ENCODE results near the gene NLGN3.

The NLGN3 gene

DNA sequence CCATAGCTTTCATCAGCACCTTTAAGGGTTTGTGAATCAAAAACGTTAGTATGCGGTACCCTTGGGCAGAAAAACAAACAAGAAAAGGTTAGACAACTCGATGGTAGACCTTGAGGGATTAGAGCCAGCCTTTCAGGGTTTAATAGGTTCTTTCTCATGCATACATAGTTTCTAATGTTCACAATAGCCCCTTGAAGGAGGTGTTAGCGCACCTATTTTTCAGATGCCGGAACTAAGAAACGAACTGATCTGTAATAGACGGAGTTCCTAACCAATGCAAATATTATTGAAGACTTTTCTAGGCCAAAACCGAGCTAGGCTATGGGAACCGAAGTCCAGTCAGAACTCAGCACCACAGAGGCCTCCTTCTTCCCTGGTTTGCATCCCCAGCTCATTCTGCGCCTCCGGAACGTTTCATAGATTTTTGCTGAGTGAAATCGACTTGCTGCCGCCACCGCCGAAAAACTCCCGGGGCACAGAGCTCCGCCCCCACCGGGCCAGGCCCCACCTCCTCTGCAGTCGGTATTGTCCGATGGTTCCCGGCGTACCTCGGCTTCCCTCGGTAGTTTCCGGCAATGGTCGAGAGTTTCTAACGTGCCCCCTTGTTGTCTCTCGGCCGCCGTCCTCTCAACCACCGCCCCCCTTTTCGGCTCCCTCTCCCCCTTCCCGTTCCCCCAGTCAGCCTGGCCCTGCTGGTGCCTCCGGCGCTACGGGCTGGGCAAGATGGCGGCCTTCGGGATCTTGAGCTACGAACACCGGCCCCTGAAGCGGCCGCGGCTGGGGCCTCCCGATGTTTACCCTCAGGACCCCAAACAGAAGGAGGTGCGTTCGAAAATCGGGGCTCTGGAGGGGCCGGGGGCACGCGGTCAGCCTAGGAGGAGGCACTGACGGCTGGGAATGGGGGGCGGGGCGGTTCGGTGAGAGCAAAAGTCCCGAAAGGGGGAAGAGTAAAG lies 26.3 kb upstream of the NLGN3 start, which contains the start of gene MED12:
Gene MED12, plus strand, starts transcription at position 565 of the 953 bp plus-strand sequence. Its CDS starts 159 bp downstream, at position 724.
- peak; percentile 47 to 61 for DNase-seq (ENCODE audit: low read depth in 2 of 2)

- no peak for DNase-seq (ENCODE audit: low read depth in 2 of 2)
These were observed 25.6 kb upstream of the NLGN3 start for GRCh38 chrX:71118985-71119535.

DNA sequence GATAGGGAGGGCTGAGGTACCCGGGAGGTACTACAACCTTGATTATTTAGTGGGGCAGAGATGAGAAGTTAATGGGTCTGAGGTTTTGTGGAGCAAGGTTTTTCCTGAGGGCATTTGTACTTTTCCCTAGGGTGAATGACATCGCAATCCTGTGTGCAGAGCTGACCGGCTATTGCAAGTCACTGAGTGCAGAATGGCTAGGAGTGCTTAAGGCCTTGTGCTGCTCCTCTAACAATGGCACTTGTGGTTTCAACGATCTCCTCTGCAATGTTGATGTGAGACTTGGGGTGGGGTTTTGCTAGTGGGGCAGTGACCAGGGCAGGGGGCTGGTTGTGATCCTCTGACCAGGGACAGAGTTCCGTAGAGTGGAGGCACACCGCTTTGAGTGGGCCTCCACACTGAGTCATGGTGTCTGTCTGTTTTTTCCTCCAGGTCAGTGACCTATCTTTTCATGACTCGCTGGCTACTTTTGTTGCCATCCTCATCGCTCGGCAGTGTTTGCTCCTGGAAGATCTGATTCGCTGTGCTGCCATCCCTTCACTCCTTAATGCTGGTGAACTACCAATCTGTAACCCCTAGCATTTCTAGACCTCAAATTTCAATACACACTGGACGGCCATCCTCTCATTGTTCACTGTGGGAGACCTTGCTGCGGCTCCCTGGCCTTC lies 16.3 kb upstream of the NLGN3 start:
- DNase-seq (ENCODE audit: low read depth in 2 of 2), result no peak

GRCh38 chrX:71128915-71129765 lies 15.5 kb upstream of the NLGN3 start:
- peak in 1 of 2 experiments; percentile 6 for DNase-seq (ENCODE audit: low read depth in 2 of 2)

DNA sequence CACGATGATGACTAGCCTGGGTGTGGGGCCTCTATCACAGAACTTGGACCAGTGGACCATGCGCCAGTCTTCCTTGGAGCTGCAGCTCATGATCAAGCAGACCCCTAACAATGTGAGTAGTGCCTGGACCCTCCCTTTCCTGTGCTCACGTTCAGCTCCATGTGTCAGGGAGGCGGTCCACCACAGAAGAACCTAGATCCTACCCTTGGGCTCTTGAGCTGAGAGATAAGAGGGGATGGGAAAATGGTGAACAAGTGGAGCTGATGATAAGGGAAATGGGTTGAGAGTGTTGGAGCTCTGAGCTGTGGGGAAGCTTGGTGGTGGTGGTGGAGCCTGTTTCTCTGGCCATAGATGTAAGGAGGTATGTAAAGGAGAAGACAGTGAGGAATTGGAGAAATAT lies 13.1 kb upstream of the NLGN3 start:
- DNase-seq (ENCODE audit: low read depth in 2 of 2), result no peak

DNA sequence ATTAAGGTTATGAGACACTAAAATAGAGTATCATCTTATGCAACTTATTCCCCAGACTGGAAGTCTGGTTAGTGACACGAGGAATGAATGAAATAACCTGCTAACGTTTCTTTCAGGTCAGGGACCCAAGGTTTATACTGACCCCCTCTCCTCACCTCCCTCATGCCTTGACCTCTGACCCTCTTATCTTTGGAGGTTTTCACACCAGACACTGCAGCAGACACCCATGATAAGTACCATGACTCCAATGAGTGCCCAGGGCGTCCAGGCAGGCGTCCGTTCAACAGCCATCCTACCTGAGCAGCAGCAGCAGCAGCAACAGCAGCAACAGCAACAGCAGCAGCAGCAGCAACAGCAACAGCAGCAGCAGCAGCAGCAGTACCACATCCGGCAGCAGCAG lies 4.2 kb upstream of the NLGN3 start:
- no peak for DNase-seq (ENCODE audit: low read depth in 2 of 2)

- DNase-seq (ENCODE audit: low read depth in 2 of 2), result no peak
These were observed 1.1 kb upstream of the NLGN3 start for GRCh38 chrX:71143508-71143907.

DNA sequence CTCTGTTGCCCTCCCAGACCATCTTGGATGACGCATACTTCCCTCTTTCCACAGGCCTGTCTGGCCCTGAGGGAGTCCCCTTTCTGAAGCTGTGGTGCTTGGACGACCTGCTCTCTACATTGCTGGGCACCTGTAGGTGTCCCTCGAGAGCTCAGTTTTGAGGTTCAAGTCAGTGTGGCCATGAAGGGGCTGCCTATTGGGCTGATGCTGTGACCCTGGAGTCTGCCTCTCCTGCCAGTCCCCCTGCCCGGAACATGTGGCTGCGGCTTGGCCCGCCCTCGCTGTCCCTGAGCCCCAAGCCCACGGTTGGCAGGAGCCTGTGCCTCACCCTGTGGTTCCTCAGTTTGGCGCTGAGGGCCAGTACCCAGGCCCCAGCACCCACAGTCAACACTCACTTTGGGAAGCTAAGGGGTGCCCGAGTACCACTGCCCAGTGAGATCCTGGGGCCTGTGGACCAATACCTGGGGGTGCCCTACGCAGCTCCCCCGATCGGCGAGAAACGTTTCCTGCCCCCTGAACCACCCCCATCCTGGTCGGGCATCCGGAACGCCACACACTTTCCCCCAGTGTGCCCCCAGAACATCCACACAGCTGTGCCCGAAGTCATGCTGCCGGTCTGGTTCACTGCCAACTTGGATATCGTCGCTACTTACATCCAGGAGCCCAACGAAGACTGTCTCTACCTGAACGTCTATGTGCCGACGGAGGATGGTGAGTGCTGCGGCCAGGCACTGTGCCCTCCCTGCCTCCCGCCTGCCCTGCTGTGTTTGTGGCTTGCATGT lies 3.0 kb downstream of the NLGN3 start:
- no peak for DNase-seq (ENCODE audit: low read depth in 2 of 2)

DNA sequence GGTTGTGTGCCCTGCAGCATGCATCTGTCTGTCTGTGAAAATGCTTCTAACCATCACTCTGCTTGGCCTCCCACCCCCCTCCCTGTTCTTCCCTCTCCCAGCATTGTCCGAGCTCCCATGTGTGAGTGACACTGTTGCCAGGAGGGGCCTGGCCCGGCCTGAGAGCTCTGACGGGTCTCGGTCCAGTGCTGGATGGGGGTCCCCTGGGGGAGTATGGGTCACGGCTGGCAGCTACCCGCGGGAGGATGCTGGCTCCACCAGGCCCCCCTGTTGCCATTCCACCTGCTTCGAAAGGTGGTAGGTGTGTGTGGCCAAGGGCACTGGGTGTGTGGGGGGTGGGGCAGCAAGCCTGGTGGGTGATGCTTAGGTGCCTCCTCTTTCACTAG lies 3.6 kb downstream of the NLGN3 start:
- DNase-seq (ENCODE audit: low read depth in 2 of 2), result no peak

GRCh38 chrX:71151366-71151765 lies 6.7 kb downstream of the NLGN3 start:
- no peak for DNase-seq (ENCODE audit: low read depth in 2 of 2)

- DNase-seq (ENCODE audit: low read depth in 2 of 2), result no peak
These were observed 9.6 kb downstream of the NLGN3 start for GRCh38 chrX:71154196-71154595.

- DNase-seq (ENCODE audit: low read depth in 2 of 2), result no peak
These were observed 10.0 kb downstream of the NLGN3 start for GRCh38 chrX:71154641-71155040.

GRCh38 chrX:71158603-71159002 lies 14.0 kb downstream of the NLGN3 start:
- DNase-seq (ENCODE audit: low read depth in 2 of 2), result no peak

GRCh38 chrX:71159335-71159734 lies 14.7 kb downstream of the NLGN3 start:
- DNase-seq (ENCODE audit: low read depth in 2 of 2), result no peak

GRCh38 chrX:71160475-71160874 lies 15.8 kb downstream of the NLGN3 start:
- no peak for DNase-seq (ENCODE audit: low read depth in 2 of 2)

DNA sequence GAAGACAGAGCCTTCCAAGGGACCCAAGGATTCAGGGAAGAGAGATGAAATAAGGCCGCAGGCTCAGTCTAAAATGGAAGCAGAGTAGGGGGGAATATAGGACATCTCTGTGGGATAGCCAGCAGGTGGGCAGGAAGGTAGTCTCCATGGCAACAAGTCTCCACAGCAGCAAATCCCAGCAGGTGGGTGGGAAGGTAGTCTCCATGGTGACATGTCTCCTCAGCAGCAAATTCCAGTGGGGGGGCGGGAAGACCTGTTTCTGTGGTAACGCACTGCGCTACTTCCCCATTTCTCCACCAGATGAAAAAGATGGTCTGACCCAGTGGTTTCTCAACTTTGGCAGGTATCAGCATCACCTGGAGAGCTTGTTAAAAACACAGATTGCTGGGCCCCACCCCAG lies 18.3 kb downstream of the NLGN3 start:
- DNase-seq (ENCODE audit: low read depth in 2 of 2), result no peak

DNA sequence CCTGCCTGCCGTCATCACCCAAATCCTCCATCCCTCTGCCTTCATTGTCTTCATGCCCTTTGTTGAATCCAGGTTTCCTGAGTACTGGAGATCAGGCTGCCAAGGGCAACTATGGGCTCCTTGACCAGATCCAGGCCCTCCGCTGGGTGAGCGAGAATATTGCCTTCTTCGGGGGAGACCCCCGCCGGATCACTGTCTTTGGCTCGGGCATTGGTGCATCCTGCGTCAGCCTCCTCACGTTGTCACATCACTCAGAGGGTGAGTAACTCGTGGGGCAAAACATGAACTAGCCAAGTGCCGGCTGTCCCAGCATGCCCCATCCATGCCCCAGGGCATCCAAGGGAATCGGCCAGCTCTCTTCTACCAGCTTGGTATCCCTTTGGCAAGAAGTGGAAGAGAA lies 19.4 kb downstream of the NLGN3 start:
- DNase-seq (ENCODE audit: low read depth in 2 of 2), result no peak

- DNase-seq (ENCODE audit: low read depth in 2 of 2), result no peak
These were observed 21.8 kb downstream of the NLGN3 start for GRCh38 chrX:71166461-71166860.

GRCh38 chrX:71167031-71167781 lies 22.6 kb downstream of the NLGN3 start:
- no peak for DNase-seq (ENCODE audit: low read depth in 2 of 2)

- DNase-seq (ENCODE audit: low read depth in 2 of 2), result no peak
These were observed 23.5 kb downstream of the NLGN3 start for GRCh38 chrX:71168134-71168533.
